Measurements from ENCODE around the gene RAD23B.
A peak's percentile ranks its signal among the peaks of the same experiment; 100 is the strongest.

Gene RAD23B

GRCh38 chr9:107342476-107343161 is 59.5 kb downstream of the RAD23B start:
- no peaks in the 10 kb centered on the region for H3K9me3 ChIP-seq (ENCODE audit: control insufficient read depth, insufficient read depth, low read length)
- no peak overlapping the region for H3K9ac ChIP-seq (ENCODE audit: low read depth, low read length)
- H3K27me3 ChIP-seq (ENCODE audit: control insufficient read depth, insufficient read depth, low read length): no peaks in the 10 kb centered on the region
- peaks cover 9% of the 10 kb centered on the region for H3K36me3 ChIP-seq (ENCODE audit: control insufficient read depth, insufficient read depth, low read length)
- H3K4me3 ChIP-seq (ENCODE audit: low read depth, low read length): no peak overlapping the region
- peaks cover 4% of the 10 kb centered on the region for H3K4me1 ChIP-seq (ENCODE audit: control insufficient read depth, insufficient read depth, low read length)

DNA sequence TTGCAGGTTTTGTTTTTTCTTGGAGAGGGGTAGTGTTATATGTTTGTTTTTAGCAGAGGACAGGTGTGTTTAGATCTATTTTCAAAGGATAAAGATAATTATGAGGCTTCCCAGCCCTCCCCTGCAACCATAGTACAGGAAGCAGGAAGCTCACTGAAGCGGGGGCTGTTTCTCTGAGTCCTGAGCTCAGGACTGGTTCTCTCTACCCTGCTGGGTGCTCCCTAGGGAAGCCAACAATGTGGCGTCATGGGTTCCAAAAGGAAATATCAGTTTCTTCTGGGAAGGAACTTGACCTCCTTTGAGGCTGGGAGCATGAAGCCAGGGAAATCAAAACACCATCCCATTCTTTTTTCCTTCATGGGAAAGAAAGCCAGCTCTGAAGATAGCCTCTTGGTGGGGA is 62.2 kb downstream of the RAD23B start:
- Histone ChIP-seq H3K9ac (ENCODE audit: low read depth, low read length) (no peak overlapping the region), H3K27me3 (ENCODE audit: control insufficient read depth, insufficient read depth, low read length) (no peaks in the 10 kb centered on the region), H3K4me1 (ENCODE audit: control insufficient read depth, insufficient read depth, low read length) (peaks cover 5% of the 10 kb centered on the region), H3K9me3 (ENCODE audit: control insufficient read depth, insufficient read depth, low read length) (no peaks in the 10 kb centered on the region), H3K36me3 (ENCODE audit: control insufficient read depth, insufficient read depth, low read length) (no peaks in the 10 kb centered on the region), H3K4me3 (ENCODE audit: low read depth, low read length) (no peak overlapping the region)

DNA sequence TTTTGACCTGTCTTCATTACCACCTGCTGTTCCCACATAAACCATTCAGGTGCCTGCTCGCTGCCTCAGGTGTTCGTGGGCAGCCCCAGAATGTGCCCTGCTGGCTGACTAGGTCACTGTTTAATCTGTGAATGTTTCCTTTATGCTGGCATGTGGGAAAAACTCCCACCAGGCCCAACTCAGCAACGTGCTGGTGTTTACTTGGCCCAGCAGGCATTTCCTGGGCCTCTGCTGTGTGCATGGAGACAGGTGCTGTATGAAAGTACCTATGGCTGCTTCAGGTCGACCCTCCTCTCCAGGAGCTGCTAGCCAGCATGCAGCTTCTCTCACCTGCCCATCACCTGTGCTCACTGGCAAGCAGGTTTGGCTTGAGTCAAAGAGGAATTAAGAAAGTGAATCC is 65.8 kb downstream of the RAD23B start:
- peaks cover 2% of the 10 kb centered on the region for H3K27me3 ChIP-seq (ENCODE audit: control insufficient read depth, insufficient read depth, low read length)
- no peaks in the 10 kb centered on the region for H3K9me3 ChIP-seq (ENCODE audit: control insufficient read depth, insufficient read depth, low read length)
- no peaks in the 10 kb centered on the region for H3K36me3 ChIP-seq (ENCODE audit: control insufficient read depth, insufficient read depth, low read length)
- no peak overlapping the region for H3K9ac ChIP-seq (ENCODE audit: low read depth, low read length)
- no peak overlapping the region for H3K4me3 ChIP-seq (ENCODE audit: low read depth, low read length)
- peaks cover 4% of the 10 kb centered on the region for H3K4me1 ChIP-seq (ENCODE audit: control insufficient read depth, insufficient read depth, low read length)

- Histone ChIP-seq H3K9ac (ENCODE audit: low read depth, low read length) (no peak overlapping the region), H3K4me1 (ENCODE audit: control insufficient read depth, insufficient read depth, low read length) (peaks cover 4% of the 10 kb centered on the region), H3K4me3 (ENCODE audit: low read depth, low read length) (no peak overlapping the region), H3K27me3 (ENCODE audit: control insufficient read depth, insufficient read depth, low read length) (peaks cover 2% of the 10 kb centered on the region), H3K9me3 (ENCODE audit: control insufficient read depth, insufficient read depth, low read length) (no peaks in the 10 kb centered on the region), H3K36me3 (ENCODE audit: control insufficient read depth, insufficient read depth, low read length) (no peaks in the 10 kb centered on the region)
These were observed 67.4 kb downstream of the RAD23B start for GRCh38 chr9:107350443-107350842.

- peaks cover 4% of the 10 kb centered on the region for H3K4me1 ChIP-seq (ENCODE audit: control insufficient read depth, insufficient read depth, low read length)
- H3K36me3 ChIP-seq (ENCODE audit: control insufficient read depth, insufficient read depth, low read length): no peaks in the 10 kb centered on the region
- H3K27me3 ChIP-seq (ENCODE audit: control insufficient read depth, insufficient read depth, low read length): peaks cover 2% of the 10 kb centered on the region
- H3K9ac ChIP-seq (ENCODE audit: low read depth, low read length): no peak overlapping the region
- no peaks in the 10 kb centered on the region for H3K9me3 ChIP-seq (ENCODE audit: control insufficient read depth, insufficient read depth, low read length)
- no peak overlapping the region for H3K4me3 ChIP-seq (ENCODE audit: low read depth, low read length)
These were observed 68.4 kb downstream of the RAD23B start for GRCh38 chr9:107351382-107352045.

DNA sequence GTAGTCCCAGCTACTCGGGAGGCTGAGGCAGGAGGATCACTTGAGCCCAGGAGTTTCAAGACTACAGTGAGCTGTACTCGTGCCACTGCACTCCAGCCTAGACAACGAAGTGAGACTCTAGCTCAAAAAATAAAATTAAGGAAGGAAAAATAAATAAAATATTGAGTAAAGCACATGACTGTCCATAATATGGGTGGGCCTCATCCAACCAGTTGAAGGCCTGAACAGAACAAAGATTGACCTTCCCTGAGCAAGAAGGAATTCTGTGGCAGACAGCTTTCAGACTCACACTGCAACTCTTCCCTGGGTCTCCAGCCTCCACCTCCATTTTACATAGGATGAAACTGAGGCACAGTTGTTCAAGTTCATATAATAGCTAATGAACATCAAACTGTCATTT is 72.3 kb downstream of the RAD23B start:
- Histone ChIP-seq H3K27me3 (ENCODE audit: control insufficient read depth, insufficient read depth, low read length) (peaks cover 2% of the 10 kb centered on the region), H3K9me3 (ENCODE audit: control insufficient read depth, insufficient read depth, low read length) (no peaks in the 10 kb centered on the region), H3K9ac (ENCODE audit: low read depth, low read length) (no peak overlapping the region), H3K36me3 (ENCODE audit: control insufficient read depth, insufficient read depth, low read length) (no peaks in the 10 kb centered on the region), H3K4me1 (ENCODE audit: control insufficient read depth, insufficient read depth, low read length) (peaks cover 2% of the 10 kb centered on the region), H3K4me3 (ENCODE audit: low read depth, low read length) (no peak overlapping the region)

GRCh38 chr9:107358986-107359385 is 75.9 kb downstream of the RAD23B start:
- Histone ChIP-seq H3K9ac (ENCODE audit: low read depth, low read length) (no peak overlapping the region), H3K27me3 (ENCODE audit: control insufficient read depth, insufficient read depth, low read length) (no peaks in the 10 kb centered on the region), H3K4me1 (ENCODE audit: control insufficient read depth, insufficient read depth, low read length) (no peaks in the 10 kb centered on the region), H3K4me3 (ENCODE audit: low read depth, low read length) (no peak overlapping the region), H3K9me3 (ENCODE audit: control insufficient read depth, insufficient read depth, low read length) (no peaks in the 10 kb centered on the region), H3K36me3 (ENCODE audit: control insufficient read depth, insufficient read depth, low read length) (no peaks in the 10 kb centered on the region)

- H3K9me3 ChIP-seq (ENCODE audit: control insufficient read depth, insufficient read depth, low read length): no peaks in the 10 kb centered on the region
- H3K36me3 ChIP-seq (ENCODE audit: control insufficient read depth, insufficient read depth, low read length): no peaks in the 10 kb centered on the region
- no peaks in the 10 kb centered on the region for H3K4me1 ChIP-seq (ENCODE audit: control insufficient read depth, insufficient read depth, low read length)
- H3K9ac ChIP-seq (ENCODE audit: low read depth, low read length): no peak overlapping the region
- no peaks in the 10 kb centered on the region for H3K27me3 ChIP-seq (ENCODE audit: control insufficient read depth, insufficient read depth, low read length)
- H3K4me3 ChIP-seq (ENCODE audit: low read depth, low read length): no peak overlapping the region
These were observed 77.0 kb downstream of the RAD23B start for GRCh38 chr9:107360098-107360497.

- no peaks in the 10 kb centered on the region for H3K9me3 ChIP-seq (ENCODE audit: control insufficient read depth, insufficient read depth, low read length)
- no peak overlapping the region for H3K4me3 ChIP-seq (ENCODE audit: low read depth, low read length)
- H3K36me3 ChIP-seq (ENCODE audit: control insufficient read depth, insufficient read depth, low read length): no peaks in the 10 kb centered on the region
These were observed 78.7 kb downstream of the RAD23B start for GRCh38 chr9:107361816-107362215.

GRCh38 chr9:107363516-107364152 is 80.6 kb downstream of the RAD23B start:
- H3K9ac ChIP-seq (ENCODE audit: low read depth, low read length): peak overlapping the region; percentile 37
- no peaks in the 10 kb centered on the region for H3K36me3 ChIP-seq (ENCODE audit: control insufficient read depth, insufficient read depth, low read length)
- H3K4me1 ChIP-seq (ENCODE audit: control insufficient read depth, insufficient read depth, low read length): no peaks in the 10 kb centered on the region
- H3K4me3 ChIP-seq (ENCODE audit: low read depth, low read length): no peak overlapping the region
- H3K27me3 ChIP-seq (ENCODE audit: control insufficient read depth, insufficient read depth, low read length): no peaks in the 10 kb centered on the region
- H3K9me3 ChIP-seq (ENCODE audit: control insufficient read depth, insufficient read depth, low read length): no peaks in the 10 kb centered on the region

More at GRCh38 chr9:107361816-107362215, 78.7 kb downstream of the RAD23B start:
- Histone ChIP-seq H3K4me1 (ENCODE audit: control insufficient read depth, insufficient read depth, low read length) (no peaks in the 10 kb centered on the region), H3K9ac (ENCODE audit: low read depth, low read length) (no peak overlapping the region), H3K27me3 (ENCODE audit: control insufficient read depth, insufficient read depth, low read length) (no peaks in the 10 kb centered on the region)

GRCh38 chr9:107367727-107368502 is 84.8 kb downstream of the RAD23B start:
- H3K36me3 ChIP-seq (ENCODE audit: control insufficient read depth, insufficient read depth, low read length): no peaks in the 10 kb centered on the region
- H3K4me3 ChIP-seq (ENCODE audit: low read depth, low read length): no peak overlapping the region
- no peaks in the 10 kb centered on the region for H3K27me3 ChIP-seq (ENCODE audit: control insufficient read depth, insufficient read depth, low read length)
- H3K4me1 ChIP-seq (ENCODE audit: control insufficient read depth, insufficient read depth, low read length): no peaks in the 10 kb centered on the region
- no peak overlapping the region for H3K9ac ChIP-seq (ENCODE audit: low read depth, low read length)
- no peaks in the 10 kb centered on the region for H3K9me3 ChIP-seq (ENCODE audit: control insufficient read depth, insufficient read depth, low read length)
